Ectodermal cell (in vitro differentiated cells): Measurements from ENCODE around the gene ERVW-1.

Source experiments
- H3K27ac ChIP-seq: 2 replicates; pipeline ENCODE4 v1.7.0; 2013; ENCODE audit warnings: mild to moderate bottlenecking, low read depth, low read length; ENCODE audit not compliant: insufficient read depth, poor library complexity, severe bottlenecking
- H3K27me3 ChIP-seq: 2 replicates; pipeline ENCODE4 v1.7.0; 2013; ENCODE audit warnings: mild to moderate bottlenecking, low read length; ENCODE audit not compliant: insufficient read depth, control insufficient read depth, poor library complexity, severe bottlenecking
- H3K36me3 ChIP-seq: one replicate; pipeline ENCODE4 v1.7.0; 2013; ENCODE audit warnings: low read length; ENCODE audit not compliant: control insufficient read depth, insufficient read depth
- H3K4me1 ChIP-seq: one replicate; pipeline ENCODE4 v1.7.0; 2013; ENCODE audit warnings: low read length; ENCODE audit not compliant: control insufficient read depth, insufficient read depth
- H3K4me3 ChIP-seq: 2 replicates; pipeline ENCODE4 v1.7.0; 2013; ENCODE audit warnings: low read depth, low read length, control low read depth; ENCODE audit not compliant: insufficient read depth
- H3K9me3 ChIP-seq: 2 replicates; pipeline ENCODE4 v1.7.0; 2013; ENCODE audit warnings: mild to moderate bottlenecking, low read length, moderate library complexity; ENCODE audit not compliant: control insufficient read depth
- WGBS, 2 experiments: methylation state at CpG; one replicate each; pipeline ENCODE4 v1.1.7; 2013; ENCODE audit warnings: missing lambda C conversion rate in 2 of 2; 5-methylcytosine and 5-hydroxymethylcytosine counted together

ERVW-1 gene

DNA sequence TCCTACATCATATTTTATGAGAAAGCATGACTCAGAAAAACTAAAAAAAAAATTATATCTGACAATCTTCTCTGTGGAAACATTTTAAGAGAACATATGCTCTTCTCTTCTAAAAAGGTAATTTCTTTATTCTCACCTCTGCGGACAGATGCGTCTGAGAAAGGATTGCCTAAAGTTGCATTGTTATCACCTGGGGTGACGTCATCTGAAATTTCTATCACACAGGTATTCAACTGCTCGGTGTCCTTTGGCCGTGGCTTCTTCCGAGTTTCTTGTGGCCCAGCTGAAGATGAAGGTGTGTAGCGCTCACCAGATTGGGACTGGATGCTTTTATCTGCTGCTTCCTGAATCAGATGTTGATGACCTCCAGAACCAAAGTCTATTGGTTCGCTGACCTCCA lies 44.7 kb downstream of the ERVW-1 start:
- Histone ChIP-seq H3K9me3 (no peaks in the 10 kb centered on the region), H3K4me3 (no peak overlapping the region), H3K27me3 (no peaks in the 10 kb centered on the region), H3K36me3 (no peaks in the 10 kb centered on the region), H3K27ac (no peak overlapping the region), H3K4me1 (no peaks in the 10 kb centered on the region)
- 95 to 96% methylated on average over 8 of the region's 8 CpGs for WGBS, 2 experiments

DNA sequence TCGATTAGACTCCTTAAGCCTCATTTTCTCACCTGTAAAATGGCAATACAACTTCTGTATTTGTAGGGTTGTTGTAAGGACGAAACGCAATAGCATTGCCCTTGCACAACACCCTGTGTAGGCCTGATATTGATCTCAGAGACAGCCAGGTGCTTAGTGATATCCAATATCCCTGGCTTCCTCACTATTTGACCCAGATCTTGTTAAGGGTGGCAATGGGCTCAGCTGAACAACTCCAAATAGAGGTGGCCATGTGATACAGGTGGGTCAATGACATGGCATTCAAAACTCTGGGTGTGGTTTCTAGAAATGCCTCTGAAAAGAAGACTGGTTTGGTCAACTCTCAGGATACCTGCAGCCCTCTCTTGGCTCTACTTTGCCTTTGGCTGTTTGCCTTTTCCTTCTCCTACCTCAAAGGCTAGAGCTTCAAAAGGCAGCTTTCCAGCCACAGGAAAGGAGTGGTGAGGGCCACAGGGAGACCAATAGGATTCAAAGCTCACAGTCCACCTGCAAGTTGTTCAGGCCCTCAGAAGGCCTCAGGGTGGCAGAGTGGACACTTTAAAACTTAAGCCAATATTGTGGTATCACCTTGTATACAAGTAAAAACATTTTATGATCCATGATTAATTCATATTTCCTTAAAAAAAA lies 45.3 kb downstream of the ERVW-1 start:
- Histone ChIP-seq H3K9me3 (no peaks in the 10 kb centered on the region), H3K4me3 (no peak overlapping the region), H3K27ac (no peak overlapping the region), H3K4me1 (no peaks in the 10 kb centered on the region), H3K36me3 (no peaks in the 10 kb centered on the region), H3K27me3 (no peaks in the 10 kb centered on the region)
- 95 to 97% methylated on average over 3 of the region's 3 CpGs for WGBS, 2 experiments

DNA sequence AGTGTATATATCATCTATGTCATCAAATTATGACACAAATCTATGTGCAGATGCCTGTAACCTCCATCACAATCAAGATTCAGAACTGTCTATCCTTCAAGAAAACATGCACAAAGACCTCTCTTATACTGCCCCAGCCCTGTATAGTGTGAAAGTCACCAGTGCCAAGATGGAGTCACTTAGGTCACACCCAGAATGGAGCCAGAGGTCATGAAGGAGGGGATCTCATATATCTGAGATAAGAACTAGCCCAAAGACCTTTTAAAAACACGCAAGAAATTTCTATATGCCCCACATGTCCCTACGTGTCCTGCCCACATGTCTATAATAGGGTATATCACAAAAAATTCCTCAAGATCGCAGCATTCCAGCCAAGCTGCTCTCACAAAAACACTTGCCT lies 50.6 kb downstream of the ERVW-1 start:
- WGBS, 2 experiments: 82 to 97% methylated on average over 3 of the region's 3 CpGs

DNA sequence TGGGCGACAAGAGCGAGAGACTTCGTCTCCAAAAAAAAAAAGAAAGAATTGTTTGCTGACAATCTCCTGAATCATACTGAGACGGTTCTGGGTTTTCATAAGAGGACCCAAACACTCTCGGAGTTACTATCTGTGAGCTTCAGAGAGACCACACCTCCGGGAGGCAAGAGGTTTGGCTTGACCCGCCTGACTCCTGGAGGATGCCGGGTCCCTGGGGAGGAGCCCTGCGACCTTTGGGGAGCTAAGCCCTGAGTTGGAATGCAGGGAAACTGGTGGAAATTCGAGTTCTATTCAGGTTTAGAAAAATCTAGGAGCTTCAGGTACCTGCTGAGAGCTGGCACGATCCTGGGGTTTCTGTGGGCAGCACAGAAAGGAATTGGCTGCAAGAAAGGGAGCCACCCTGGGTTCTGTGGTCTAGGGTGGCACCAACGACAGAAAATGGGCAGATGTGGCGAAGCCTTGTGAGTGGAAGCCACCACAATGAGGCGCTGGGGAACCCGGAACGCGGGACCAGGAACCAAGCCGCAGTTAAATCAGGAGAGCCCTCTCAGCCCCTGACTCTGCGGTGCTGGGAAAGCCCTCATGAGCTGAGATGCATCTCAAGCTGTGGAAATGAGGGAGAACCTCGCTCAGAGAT lies 52.3 kb downstream of the ERVW-1 start:
- H3K4me3 ChIP-seq: no peak overlapping the region
- no peaks in the 10 kb centered on the region for H3K4me1 ChIP-seq
- WGBS, 2 experiments: 84 to 86% methylated on average over 19 to 20 of the region's 20 CpGs
- no peaks in the 10 kb centered on the region for H3K36me3 ChIP-seq
- no peaks in the 10 kb centered on the region for H3K27me3 ChIP-seq
- H3K27ac ChIP-seq: no peak overlapping the region
- H3K9me3 ChIP-seq: no peaks in the 10 kb centered on the region

More for the DNA sequence above, 50.6 kb downstream of the ERVW-1 start:
- H3K27me3 ChIP-seq: no peaks in the 10 kb centered on the region
- H3K4me1 ChIP-seq: no peaks in the 10 kb centered on the region
- H3K4me3 ChIP-seq: no peak overlapping the region
- H3K9me3 ChIP-seq: no peaks in the 10 kb centered on the region
- no peaks in the 10 kb centered on the region for H3K36me3 ChIP-seq
- no peak overlapping the region for H3K27ac ChIP-seq

DNA sequence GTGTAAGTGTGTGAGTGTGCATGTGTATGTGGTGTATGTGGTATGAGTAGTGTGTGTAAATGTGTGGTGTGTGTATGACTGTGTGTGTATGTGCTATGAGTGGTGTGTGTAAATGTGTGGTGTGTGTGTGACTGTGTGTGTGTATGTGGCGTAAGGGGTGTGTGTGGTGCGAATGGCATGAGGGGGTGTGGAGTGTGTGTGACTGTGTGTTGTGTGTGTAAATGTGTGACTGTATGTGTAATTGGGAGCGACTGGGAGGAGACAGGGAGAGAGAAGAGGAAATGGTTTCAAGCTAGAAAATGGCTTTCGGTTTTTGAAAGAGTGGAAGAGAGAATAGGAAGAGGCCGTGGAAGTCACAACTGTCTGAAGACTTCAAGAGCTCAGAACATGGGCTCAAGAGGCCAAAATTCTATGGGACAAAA lies 54.0 kb downstream of the ERVW-1 start:
- Histone ChIP-seq H3K4me3 (no peak overlapping the region), H3K4me1 (no peaks in the 10 kb centered on the region), H3K36me3 (no peaks in the 10 kb centered on the region), H3K27ac (no peak overlapping the region), H3K27me3 (no peaks in the 10 kb centered on the region), H3K9me3 (no peaks in the 10 kb centered on the region)
- 87 to 90% methylated on average over 5 of the region's 5 CpGs for WGBS, 2 experiments

DNA sequence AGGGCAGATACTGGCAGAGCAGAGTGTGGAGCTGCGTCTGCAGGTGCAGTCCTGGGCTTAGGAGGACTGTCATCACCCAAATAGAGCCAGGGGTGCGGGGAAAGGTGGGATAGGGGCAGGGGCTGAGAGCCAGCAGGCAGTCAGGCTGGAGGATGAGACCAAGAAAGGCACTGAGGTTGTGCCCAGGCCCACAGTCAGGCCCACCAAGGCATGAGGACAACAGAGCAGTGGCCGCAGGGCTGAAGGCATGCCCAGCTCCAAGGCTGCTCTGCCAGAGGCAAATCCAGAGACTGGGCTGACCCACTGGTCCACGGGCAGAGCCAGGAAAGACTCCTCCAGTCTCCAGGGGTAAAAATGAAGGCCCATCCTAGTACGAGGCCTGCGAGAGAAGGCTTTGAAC lies 54.8 kb downstream of the ERVW-1 start:
- 94 to 95% methylated on average over 6 of the region's 6 CpGs for WGBS, 2 experiments

DNA sequence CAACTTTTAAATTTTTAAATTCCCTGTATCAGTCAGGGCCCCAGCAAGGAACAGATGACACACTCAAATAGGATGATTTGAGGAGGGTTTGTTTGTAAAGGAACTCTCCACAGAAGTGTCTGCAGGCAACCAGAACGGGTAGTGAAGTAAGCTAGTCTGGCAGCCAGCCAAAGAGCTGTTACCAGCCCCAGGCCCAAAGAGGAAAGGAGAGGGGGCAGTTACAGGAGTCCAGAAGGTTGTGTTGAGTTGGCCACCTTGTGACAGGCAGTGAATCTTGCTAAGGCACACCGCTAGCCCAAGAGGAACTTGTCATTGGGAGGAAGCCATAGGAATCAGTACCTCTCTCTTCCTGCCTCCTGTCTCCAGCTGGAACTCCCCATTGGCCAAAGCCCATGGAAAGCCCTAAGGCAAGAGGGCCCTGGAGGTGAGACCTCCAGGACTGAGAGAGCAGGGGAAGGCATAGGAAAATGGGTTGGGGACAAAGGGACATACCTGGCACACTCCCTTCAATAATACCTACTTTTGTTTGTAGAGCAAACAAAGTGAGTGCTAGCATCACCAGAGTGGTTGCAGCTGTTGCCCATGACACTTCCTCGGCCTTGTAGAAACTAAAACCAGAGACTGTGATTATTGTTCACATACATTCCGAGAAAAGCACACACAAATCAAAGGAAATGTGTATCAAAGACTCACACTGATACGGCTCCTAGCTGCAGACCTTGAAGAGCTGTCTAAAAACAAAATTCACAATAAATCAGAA lies 55.9 kb downstream of the ERVW-1 start:
- Histone ChIP-seq H3K9me3 (no peaks in the 10 kb centered on the region), H3K4me1 (no peaks in the 10 kb centered on the region), H3K4me3 (no peak overlapping the region), H3K27me3 (no peaks in the 10 kb centered on the region), H3K27ac (no peak overlapping the region), H3K36me3 (no peaks in the 10 kb centered on the region)
- 86 to 88% methylated on average over 5 of the region's 5 CpGs for WGBS, 2 experiments

More for the DNA sequence above, 54.8 kb downstream of the ERVW-1 start:
- no peaks in the 10 kb centered on the region for H3K4me1 ChIP-seq
- H3K9me3 ChIP-seq: no peaks in the 10 kb centered on the region
- H3K4me3 ChIP-seq: no peak overlapping the region
- no peak overlapping the region for H3K27ac ChIP-seq
- H3K36me3 ChIP-seq: no peaks in the 10 kb centered on the region
- no peaks in the 10 kb centered on the region for H3K27me3 ChIP-seq
